Esophagus muscularis mucosa (tissue), 3 donors: ENCODE measurements around the gene RPRML.

Source experiments
- CTCF ChIP-seq, 3 experiments: fragments of 200-600 bp in 2 of 3; fragments of 450-650 bp in 1 of 3; sonication (generic) in 2 of 3; IDR thresholded peaks; one replicate each; pipeline ENCODE4 v1.5.1; 2017 to 2019; ENCODE audit warnings: antibody characterized with exemption in 3 of 3, mild to moderate bottlenecking in 2 of 3, moderate library complexity in 1 of 3
- POLR2A ChIP-seq: fragments of 450-650 bp; IDR thresholded peaks from one replicate; pipeline ENCODE4 v1.6.1; 2017; ENCODE audit warnings: antibody characterized with exemption, moderate library complexity, mild to moderate bottlenecking, low read depth
- POLR2AphosphoS5 ChIP-seq, 2 donors: sonication (generic); formaldehyde crosslinking; IDR thresholded peaks; one replicate each; pipeline ENCODE4 v1.6.1; 2017; ENCODE audit warnings: antibody characterized with exemption in 2 of 2

DNA sequence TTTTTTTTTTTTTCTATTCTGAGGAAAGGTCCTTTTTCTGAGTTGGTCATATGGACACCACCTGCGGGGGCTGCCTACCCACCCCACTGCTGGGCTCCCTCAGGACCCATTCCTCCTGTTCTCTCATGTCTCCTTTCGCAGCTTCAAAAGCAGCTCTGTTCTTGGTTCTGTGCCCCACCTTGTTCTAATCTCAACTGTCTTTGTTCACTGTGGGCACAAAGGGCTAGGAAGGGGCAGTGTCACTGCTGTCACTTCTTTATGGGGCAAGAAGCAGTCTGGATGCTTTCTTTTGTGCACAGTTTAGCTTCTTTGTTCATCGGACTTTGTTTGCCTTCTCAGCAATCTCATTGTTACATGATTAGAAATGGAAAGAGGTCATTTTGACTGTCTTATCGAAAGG lies 49.0 kb downstream of the RPRML start:
- no peak for TF ChIP-seq POLR2A
- no peak for TF ChIP-seq CTCF (IDR thresholded peaks at IDR 0.05)
- no peak for TF ChIP-seq POLR2AphosphoS5 (IDR thresholded peaks at IDR 0.05)
